Stimulated activated CD8-positive, alpha-beta memory T cell treated with anti-CD3 and anti-CD28 coated beads, Interleukin-2, amount 100 ng/mL, for 48 hours (primary cell): ENCODE measurements around the gene MT2A.
A peak's percentile ranks its signal among the peaks of the same experiment; 100 is the strongest.
"Not testable (repeated sequence)": the region's sequence is repeated elsewhere in the genome, so short reads cannot be mapped to it uniquely, and the experiment has no call there.

Experiments
- DNase-seq, 2 donors: peaks; one replicate each; pipeline ENCODE4 v3.0.0-alpha.2; 2020; ENCODE audit warnings: low read depth in 2 of 2

Gene MT2A

GRCh38 chr16:56621665-56622445, 13.5 kb downstream of the MT2A start:
- not testable (repeated sequence) for DNase-seq

- not testable (repeated sequence) for DNase-seq
Measured at GRCh38 chr16:56623184-56623583, 14.8 kb downstream of the MT2A start.

GRCh38 chr16:56623637-56624036, 15.3 kb downstream of the MT2A start:
- DNase-seq, result no peak

- peak; percentile 71 for DNase-seq
Measured at GRCh38 chr16:56625140-56625942, 17.0 kb downstream of the MT2A start, which contains the start of gene MT1E. Gene MT1E (plus strand): TSS chr16:56625781. CDS start chr16:56625852, 71 bp downstream.

- DNase-seq, result no peak
Measured at GRCh38 chr16:56625943-56626654, 17.7 kb downstream of the MT2A start.

GRCh38 chr16:56626685-56627084, 18.3 kb downstream of the MT2A start:
- DNase-seq, result no peak

GRCh38 chr16:56628486-56629350, 20.3 kb downstream of the MT2A start:
- DNase-seq, result no peak

GRCh38 chr16:56629531-56629930, 21.1 kb downstream of the MT2A start:
- DNase-seq, result no peak

GRCh38 chr16:56630134-56630533, 21.8 kb downstream of the MT2A start:
- DNase-seq, result no peak

GRCh38 chr16:56631197-56631596, 22.8 kb downstream of the MT2A start:
- no peak for DNase-seq

GRCh38 chr16:56631832-56632155, 23.4 kb downstream of the MT2A start:
- DNase-seq, result no peak

GRCh38 chr16:56632156-56632847, 23.9 kb downstream of the MT2A start, which contains the start of gene MT1M:
Gene MT1M (plus strand): TSS chr16:56632659. CDS start chr16:56632732, 73 bp downstream.
- DNase-seq, result no peak

GRCh38 chr16:56632848-56633365, 24.5 kb downstream of the MT2A start:
- no peak for DNase-seq

GRCh38 chr16:56633535-56633934, 25.2 kb downstream of the MT2A start:
- no peak for DNase-seq

GRCh38 chr16:56634715-56635440, 26.5 kb downstream of the MT2A start:
- DNase-seq, result no peak

GRCh38 chr16:56635441-56635967, 27.1 kb downstream of the MT2A start:
- no peak for DNase-seq

- no peak for DNase-seq
Measured at GRCh38 chr16:56636616-56637413, 28.4 kb downstream of the MT2A start.
